Prostate gland (tissue), 2 donors: ENCODE data around the gene TRAPPC2. TPM values are rescaled to one million over a fixed set of nuclear protein-coding genes. Genes with fewer than 3 reads are reported as not detected.

ENCODE experiments used
- DNase-seq: peaks from one replicate; pipeline ENCODE4 v3.0.0-alpha.2; 2019; ENCODE audit warnings: low spot score
- H3K27ac ChIP-seq, 2 donors: fragments of 200-600 bp; sonication (generic); 2 replicates each; pipeline ENCODE4 v1.5.1; 2017 to 2019
- H3K27me3 ChIP-seq: fragments of 200-600 bp; sonication (generic); replicated peaks from 2 replicates; pipeline ENCODE4 v1.5.1; 2019; ENCODE audit not compliant: insufficient read depth
- H3K36me3 ChIP-seq, 2 donors: fragments of 200-600 bp; sonication (generic); 1 replicate in 1 of 2; 2 replicates in 1 of 2; pipeline versions ENCODE4 v1.5.1 to v1.8.1; 2017 to 2019
- H3K4me1 ChIP-seq: fragments of 200-600 bp; sonication (generic); replicated peaks from 2 replicates; pipeline ENCODE4 v1.5.1; 2019
- H3K4me3 ChIP-seq, 2 donors: fragments of 200-600 bp; sonication (generic); 2 replicates each; pipeline ENCODE4 v1.5.1; 2017 to 2019
- H3K9me3 ChIP-seq: fragments of 200-600 bp; sonication (generic); 2 replicates; pipeline ENCODE4 v1.5.1; 2017
- CTCF ChIP-seq, 4 experiments: fragments of 200-600 bp in 2 of 4; fragments of 450-650 bp in 2 of 4; sonication (generic) in 2 of 4; IDR thresholded peaks; 1 replicate in 3 of 4; 2 replicates in 1 of 4; pipeline ENCODE4 v1.5.1; 2016 to 2019; ENCODE audit warnings: antibody characterized with exemption in 4 of 4, mild to moderate bottlenecking in 2 of 4, moderate library complexity in 2 of 4
- POLR2A ChIP-seq: fragments of 450-650 bp; IDR thresholded peaks from one replicate; pipeline ENCODE4 v1.6.1; 2016; ENCODE audit warnings: antibody characterized with exemption, mild to moderate bottlenecking
- POLR2AphosphoS5 ChIP-seq: sonication (generic); formaldehyde crosslinking; IDR thresholded peaks from one replicate; pipeline ENCODE4 v1.6.1; 2017; ENCODE audit warnings: antibody characterized with exemption
- WGBS: methylation state at CpG from one replicate; pipeline ENCODE4 v1.1.5; 2018; 5-methylcytosine and 5-hydroxymethylcytosine counted together
- intact Hi-C: fragments of 100-400 bp; cut with DNase I; formaldehyde crosslinking; loops from one replicate; pipeline ENCODE4 v1.14.2; 2022
- total RNA-seq, 2 donors: library from RNA; depleted of rRNA; stranded (reverse); fragments of >200 nt; gene quantifications; one replicate each; pipeline ENCODE4 v1.1.0, GENCODE V29; 2016

Gene TRAPPC2
- total RNA-seq, 2 donors from 2014 or later = 15.6 to 20.2 TPM

GRCh38 chrX:13775837-13776236, 41.4 kb upstream of the TRAPPC2 start:
- Histone ChIP-seq H3K27ac (no peak overlapping the region), H3K4me3 (no peak overlapping the region), H3K4me1 (no peaks in the 10 kb centered on the region), H3K36me3 (no peaks in the 10 kb centered on the region), H3K9me3 (no peaks in the 10 kb centered on the region), H3K27me3 (no peaks in the 10 kb centered on the region)
- TF ChIP-seq POLR2AphosphoS5 (no peak), CTCF (IDR thresholded peaks at IDR 0.05) (no peak), POLR2A (no peak)
- intact Hi-C loops = no loop called here
- DNase-seq = no peak
- WGBS = 94% methylated on average over 3 of the region's 3 CpGs

GRCh38 chrX:13774696-13775095, 40.3 kb upstream of the TRAPPC2 start:
- no peak overlapping the region for H3K4me3 ChIP-seq
- no peak for TF ChIP-seq POLR2A
- no peak for TF ChIP-seq CTCF (IDR thresholded peaks at IDR 0.05)
- TF ChIP-seq POLR2AphosphoS5 = no peak
- no peaks in the 10 kb centered on the region for H3K4me1 ChIP-seq
- H3K36me3 ChIP-seq = no peaks in the 10 kb centered on the region
- no peaks in the 10 kb centered on the region for H3K27me3 ChIP-seq
- H3K9me3 ChIP-seq = no peaks in the 10 kb centered on the region
- H3K27ac ChIP-seq = no peak overlapping the region
- no peak for DNase-seq
- intact Hi-C loops = no loop called here
- 73% methylated on average over 2 of the region's 2 CpGs for WGBS

- WGBS = 55% methylated on average over 3 of the region's 3 CpGs
- no peaks in the 10 kb centered on the region for H3K4me1 ChIP-seq
- no peaks in the 10 kb centered on the region for H3K9me3 ChIP-seq
- no peak overlapping the region for H3K4me3 ChIP-seq
- DNase-seq = no peak
- no peaks in the 10 kb centered on the region for H3K27me3 ChIP-seq
- intact Hi-C loops = no loop called here
- H3K27ac ChIP-seq = no peak overlapping the region
- no peaks in the 10 kb centered on the region for H3K36me3 ChIP-seq
- TF ChIP-seq CTCF (IDR thresholded peaks at IDR 0.05) = no peak
- no peak for TF ChIP-seq POLR2AphosphoS5
- TF ChIP-seq POLR2A = no peak
Observed at GRCh38 chrX:13770013-13770535, 35.7 kb upstream of the TRAPPC2 start.

- no peaks in the 10 kb centered on the region for H3K4me1 ChIP-seq
- H3K9me3 ChIP-seq = no peaks in the 10 kb centered on the region
- WGBS = 87% methylated on average over 4 of the region's 4 CpGs
- H3K36me3 ChIP-seq = no peaks in the 10 kb centered on the region
- H3K4me3 ChIP-seq = no peak overlapping the region
- H3K27me3 ChIP-seq = no peaks in the 10 kb centered on the region
- DNase-seq = no peak
- intact Hi-C loops = no loop called here
- no peak for TF ChIP-seq POLR2A
- no peak for TF ChIP-seq CTCF (IDR thresholded peaks at IDR 0.05)
- no peak for TF ChIP-seq POLR2AphosphoS5
- H3K27ac ChIP-seq = no peak overlapping the region
Observed at GRCh38 chrX:13768939-13769338, 34.5 kb upstream of the TRAPPC2 start.

- peak; percentile 23 for DNase-seq
- TF ChIP-seq POLR2A (no peak), POLR2AphosphoS5 (peak; percentile 23), CTCF (IDR thresholded peaks at IDR 0.05) (peak in 2 of 4 experiments; percentile 38 to 41)
- intact Hi-C loops = no loop called here
- no peak overlapping the region for H3K4me3 ChIP-seq
- no peaks in the 10 kb centered on the region for H3K36me3 ChIP-seq
- no peaks in the 10 kb centered on the region for H3K27me3 ChIP-seq
- peak overlapping the region; percentile 60 to 74 for H3K27ac ChIP-seq
- no peaks in the 10 kb centered on the region for H3K4me1 ChIP-seq
- H3K9me3 ChIP-seq = no peaks in the 10 kb centered on the region
- 48% methylated on average over 6 of the region's 6 CpGs for WGBS
Observed at GRCh38 chrX:13764765-13765164, 30.3 kb upstream of the TRAPPC2 start.
